ENCODE results near the gene SLC46A3.
"Not testable (repeated sequence)": the region's sequence is repeated elsewhere in the genome, so short reads cannot be mapped to it uniquely, and the experiment has no call there.

SLC46A3 gene

DNA sequence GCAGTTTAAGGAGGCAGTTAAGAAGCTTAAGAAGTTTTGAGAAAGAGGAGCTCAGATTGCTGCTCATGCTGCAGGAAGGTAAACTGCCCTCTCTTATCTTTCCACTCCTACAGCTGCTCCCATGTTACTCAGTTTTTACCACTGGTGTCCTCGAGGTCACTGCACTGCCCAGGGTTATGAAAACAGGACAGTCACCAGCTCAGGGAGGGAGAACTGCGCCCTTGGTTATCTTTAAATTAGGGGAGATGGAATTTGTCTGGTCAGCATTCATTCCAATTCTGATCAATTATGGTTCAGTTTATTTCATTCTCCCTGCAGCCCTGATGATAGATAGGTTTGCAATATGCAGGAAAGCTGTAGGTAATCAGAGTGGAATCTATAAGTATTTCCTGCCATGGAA is 10.8 kb upstream of the SLC46A3 start:
- no peak for DNase-seq

GRCh38 chr13:28728642-28729041 is 9.9 kb upstream of the SLC46A3 start:
- no peak for DNase-seq

DNA sequence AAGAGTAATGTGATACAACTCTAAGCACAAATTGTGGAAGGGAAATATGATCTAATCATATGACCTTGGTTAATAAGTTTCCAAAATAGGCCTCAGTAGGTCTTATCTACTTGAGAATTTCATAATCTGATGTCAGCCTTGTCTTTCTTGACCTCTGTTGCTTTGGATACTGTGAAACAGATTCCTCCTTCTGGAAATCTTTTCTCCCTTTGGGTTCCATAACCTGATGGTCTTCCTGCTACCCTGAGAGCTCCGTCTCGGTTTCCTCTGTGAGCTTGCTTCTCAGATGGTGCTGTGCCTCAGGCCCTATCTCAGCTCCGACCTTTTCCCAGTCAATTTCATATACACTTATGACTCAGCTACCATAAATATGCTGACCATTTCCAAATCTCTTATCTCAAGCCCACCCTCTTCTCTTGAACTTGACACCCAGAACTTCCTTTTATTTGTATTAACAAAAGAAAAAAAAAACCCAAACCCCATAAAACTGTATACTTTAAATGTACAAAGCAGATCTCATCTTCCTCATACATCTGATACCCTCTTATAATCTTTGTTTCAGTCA is 6.4 kb upstream of the SLC46A3 start:
- no peak for DNase-seq

GRCh38 chr13:28723806-28724205 is 5.0 kb upstream of the SLC46A3 start:
- no peak for DNase-seq

GRCh38 chr13:28719227-28720055 is 671 bp upstream of the SLC46A3 start:
- DNase-seq = no peak

- DNase-seq = no peak
Observed at GRCh38 chr13:28718196-28718542, 601 bp downstream of the SLC46A3 start.

DNA sequence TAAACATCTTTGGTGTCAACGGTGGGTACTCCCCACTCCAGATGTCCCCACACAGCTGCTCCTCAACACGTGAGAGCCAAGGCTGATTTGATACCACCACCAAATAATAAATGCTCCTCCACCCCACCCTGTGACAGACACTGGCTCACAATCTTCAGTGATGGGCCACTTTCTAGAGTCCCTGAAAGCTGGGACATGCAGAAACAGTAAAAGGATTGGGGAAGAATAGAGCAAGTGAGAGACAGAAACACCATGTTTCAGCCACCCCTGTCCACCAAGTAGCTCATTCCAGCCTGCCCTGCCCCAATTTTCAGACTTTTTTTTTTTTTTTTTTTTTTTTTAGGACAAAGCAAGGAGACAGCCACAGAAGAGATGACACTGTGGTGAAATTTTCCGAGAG is 1.6 kb downstream of the SLC46A3 start:
- DNase-seq = no peak

GRCh38 chr13:28716511-28716910 is 2.3 kb downstream of the SLC46A3 start:
- DNase-seq = no peak

DNA sequence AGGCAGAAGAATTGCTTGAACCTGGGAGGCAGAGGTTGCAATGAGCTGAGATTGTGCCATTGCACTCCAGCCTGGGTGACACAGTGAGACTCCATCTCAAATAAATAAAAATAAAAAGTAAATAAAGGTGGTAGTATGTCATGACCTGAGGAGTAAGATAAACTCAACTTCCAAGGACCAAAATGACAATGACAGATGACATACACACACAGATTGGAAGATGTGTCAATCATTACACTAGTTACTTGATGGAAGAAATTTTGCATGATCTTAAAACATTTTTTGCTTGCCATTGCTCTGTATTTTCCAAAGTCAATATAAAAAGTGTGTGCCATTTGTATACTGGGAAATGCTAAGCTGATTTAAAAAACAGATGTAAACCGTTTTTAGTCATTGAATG is 4.1 kb downstream of the SLC46A3 start:
- no peak for DNase-seq

- no peak for DNase-seq
Observed at GRCh38 chr13:28710161-28710560, 8.6 kb downstream of the SLC46A3 start.

DNA sequence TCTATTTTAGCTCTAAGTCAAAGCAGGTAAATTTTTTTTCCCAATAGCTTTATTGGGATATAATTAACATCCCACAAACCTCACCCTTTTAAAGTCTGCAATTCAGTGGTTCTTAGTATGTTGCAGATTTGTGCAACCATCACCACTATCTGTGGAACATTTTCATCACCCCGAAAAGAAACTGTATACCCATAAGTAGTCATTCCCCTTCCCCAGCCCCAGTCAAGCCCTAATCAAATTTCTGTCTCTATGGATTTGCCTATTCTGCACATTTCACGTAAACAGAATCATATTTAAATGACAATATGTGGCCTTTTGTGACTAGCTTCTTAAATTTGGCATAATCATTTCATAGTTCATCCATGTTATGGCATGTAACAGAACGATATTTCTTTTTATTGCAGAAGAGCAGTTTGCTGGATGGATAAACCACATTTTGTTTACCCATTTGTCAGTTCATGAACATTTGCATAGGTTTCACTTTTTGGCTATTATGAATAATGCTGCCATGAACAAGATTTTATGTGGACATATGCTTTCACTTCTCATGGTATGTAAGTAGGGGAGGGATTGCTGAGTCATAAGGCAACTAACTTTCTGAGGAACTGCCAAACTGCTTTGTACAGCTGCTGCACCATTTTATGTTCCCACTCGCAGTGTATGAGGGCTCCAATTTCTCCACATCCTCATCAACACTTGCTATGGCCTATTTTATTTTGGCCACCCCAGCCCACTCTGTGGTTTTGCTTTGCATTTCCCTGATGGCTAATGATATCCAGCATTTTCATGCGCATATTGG is 10.9 kb downstream of the SLC46A3 start:
- no peak for DNase-seq

- DNase-seq = no peak
Observed at GRCh38 chr13:28705461-28706083, 13.2 kb downstream of the SLC46A3 start.

DNA sequence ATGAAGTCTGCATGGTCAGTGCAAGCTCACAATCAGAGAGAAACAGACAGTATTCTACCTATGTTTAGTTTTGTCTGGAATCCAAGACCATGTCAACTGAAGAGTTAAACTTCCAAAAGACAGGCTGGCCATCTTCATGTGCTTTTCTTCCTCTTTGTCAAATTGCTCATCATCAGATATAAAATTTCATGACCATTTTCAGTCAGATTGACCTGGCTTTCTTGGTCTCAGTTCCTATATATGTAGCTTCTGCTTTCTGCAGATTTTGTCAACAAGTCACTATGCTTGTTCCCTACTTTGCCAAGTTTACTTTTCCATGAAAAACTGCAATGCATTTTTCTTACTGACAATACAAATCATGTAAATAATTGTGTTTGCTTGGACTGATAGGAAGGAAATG is 13.9 kb downstream of the SLC46A3 start:
- DNase-seq = no peak

DNA sequence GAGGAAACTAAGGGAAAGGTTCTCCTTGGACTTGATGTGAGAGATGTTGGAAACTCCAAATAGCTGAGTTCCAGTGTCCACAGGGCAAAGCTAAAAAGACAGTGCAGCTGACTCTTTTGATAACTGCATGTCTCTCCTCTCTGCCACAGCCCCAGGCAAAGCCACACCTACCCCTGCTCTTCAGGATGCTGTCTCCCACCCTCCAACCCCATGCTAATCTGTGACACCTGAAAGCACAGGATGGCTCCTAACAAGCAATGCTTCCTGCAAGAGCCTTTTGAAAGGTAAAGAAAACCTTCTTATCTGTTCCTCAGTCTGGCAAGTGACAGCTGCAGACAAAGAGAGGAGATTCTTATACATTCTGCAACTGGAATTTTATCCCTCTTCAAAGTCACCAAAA is 14.5 kb downstream of the SLC46A3 start:
- DNase-seq = no peak

DNA sequence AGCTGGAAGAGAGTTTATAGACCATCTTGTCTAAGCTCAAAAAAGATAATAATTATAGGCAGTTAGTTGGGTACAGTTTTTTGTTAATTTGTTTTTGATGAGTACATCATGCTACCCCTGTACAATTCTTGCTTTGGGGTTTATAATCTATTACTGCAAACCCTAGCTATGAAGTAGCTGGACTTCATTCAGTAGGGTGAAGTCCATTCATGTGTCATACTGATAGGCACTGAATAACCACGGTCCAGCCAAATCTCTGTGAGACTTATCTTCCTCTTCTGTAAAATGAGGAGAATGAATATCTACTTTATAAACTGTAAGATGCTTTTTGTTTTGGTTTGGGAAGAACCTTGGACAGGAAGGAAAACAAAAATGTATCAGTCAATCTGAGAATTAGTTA is 19.5 kb downstream of the SLC46A3 start:
- no peak for DNase-seq

GRCh38 chr13:28697441-28697840 is 21.3 kb downstream of the SLC46A3 start:
- no peak for DNase-seq

GRCh38 chr13:28693605-28694491 is 24.9 kb downstream of the SLC46A3 start:
- not testable (repeated sequence) for DNase-seq

DNA sequence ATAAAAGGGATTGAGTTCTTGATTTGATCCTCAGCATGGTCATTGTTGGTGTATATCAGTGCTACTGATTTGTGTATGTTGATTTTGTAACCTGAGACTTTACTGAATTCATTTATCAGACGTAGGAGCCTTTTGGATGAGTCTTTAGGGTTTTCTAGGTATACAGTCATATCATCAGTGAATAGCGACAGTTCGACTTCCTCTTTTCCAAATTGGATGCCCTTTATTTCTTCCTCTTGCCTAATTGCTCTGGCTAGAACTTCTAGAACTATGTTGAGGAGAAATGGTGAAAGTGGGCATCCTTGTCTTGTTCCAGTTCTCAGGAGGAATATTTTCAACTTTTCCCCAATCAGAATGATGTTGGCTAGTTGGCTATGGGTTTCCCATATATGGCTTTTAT is 32.9 kb downstream of the SLC46A3 start:
- no peak for DNase-seq

DNA sequence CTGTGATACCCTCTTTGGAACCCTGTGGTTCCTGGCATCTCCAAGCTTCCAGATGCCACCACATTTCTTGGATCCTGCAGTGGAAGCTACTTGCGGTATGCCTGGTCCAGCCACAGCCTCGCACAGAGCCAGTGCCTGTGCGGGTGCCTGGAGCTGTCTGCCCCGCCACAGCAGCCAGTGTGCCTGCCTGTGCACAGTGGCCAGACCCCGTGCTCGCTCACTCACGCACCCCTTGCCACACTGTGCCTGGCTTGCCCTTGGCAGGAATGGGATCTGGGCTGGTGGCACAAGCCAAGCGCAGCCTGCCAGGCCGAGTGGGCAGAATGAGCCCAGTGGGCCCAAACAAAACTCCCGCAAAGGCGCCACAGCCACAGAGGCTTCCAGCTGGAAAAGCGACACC is 33.7 kb downstream of the SLC46A3 start:
- no peak for DNase-seq

DNA sequence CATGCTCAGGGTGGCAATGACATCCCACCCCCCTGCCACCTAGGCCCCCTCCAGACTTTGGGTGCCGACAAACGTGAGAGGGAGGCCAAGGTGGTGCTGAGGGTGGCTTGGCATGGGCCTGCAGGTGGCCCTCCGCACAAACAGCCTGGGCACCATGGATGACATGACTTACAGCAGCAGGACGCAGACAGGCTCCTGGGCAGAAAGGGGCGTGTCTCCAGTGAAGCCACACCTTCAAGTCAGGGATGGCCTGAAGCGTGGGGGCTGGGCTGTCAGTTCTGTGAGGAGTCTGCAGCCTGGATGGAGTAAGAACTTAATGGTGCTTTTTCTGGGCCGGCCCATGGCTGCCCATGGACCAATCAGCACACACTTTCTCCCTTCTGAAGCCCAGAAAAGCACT is 34.5 kb downstream of the SLC46A3 start:
- DNase-seq = no peak

- not testable (repeated sequence) for DNase-seq
Observed at GRCh38 chr13:28683169-28683568, 35.6 kb downstream of the SLC46A3 start.

- DNase-seq = no peak
Observed at GRCh38 chr13:28680541-28680940, 38.2 kb downstream of the SLC46A3 start.

All from effector CD8-positive, alpha-beta T cell (primary cell).